ENCODE measurements around the gene DHRS13.

- TF ChIP-seq SIN3A (IDR thresholded peaks at IDR 0.05; ENCODE audit: borderline replicate concordance, insufficient read depth, low read length) (no peak), POLR2AphosphoS5 (IDR thresholded peaks at IDR 0.05; ENCODE audit: low read depth, low read length) (no peak)
Observed at GRCh38 chr17:28942925-28943324, 40.0 kb upstream of the DHRS13 start.
